GM06990 (cell line): ENCODE results near the gene DIAPH3.

Experiments
- DNase-seq: peaks from one replicate; pipeline ENCODE4 v3.0.0-alpha.2; 2011; ENCODE audit not compliant: insufficient read length; ENCODE audit errors: extremely low read depth
- H3K27me3 ChIP-seq: replicated peaks from 2 replicates; pipeline ENCODE4 v1.6.0; 2011; ENCODE audit warnings: low read length; ENCODE audit not compliant: control insufficient read depth, insufficient read depth
- H3K36me3 ChIP-seq: 2 replicates; pipeline ENCODE4 v1.5.1; 2011; ENCODE audit warnings: low read length; ENCODE audit not compliant: control insufficient read depth, insufficient read depth
- H3K4me3 ChIP-seq: replicated peaks from 2 replicates; pipeline ENCODE4 v1.5.1; 2011; ENCODE audit warnings: low read depth, mild to moderate bottlenecking, control low read depth, low read length
- CTCF ChIP-seq: IDR thresholded peaks from 2 replicates; pipeline ENCODE4 v1.5.1; 2011; ENCODE audit warnings: low read length, control low read depth, mild to moderate bottlenecking, inconsistent platforms; ENCODE audit not compliant: insufficient read depth, poor library complexity, severe bottlenecking

Gene DIAPH3

GRCh38 chr13:59710416-59710815, 453.3 kb downstream of the DIAPH3 start:
- TF ChIP-seq CTCF = no peak
- Histone ChIP-seq H3K36me3 (no peaks in the 10 kb centered on the region), H3K4me3 (no peak overlapping the region), H3K27me3 (no peaks in the 10 kb centered on the region)
- no peak for DNase-seq

GRCh38 chr13:59706101-59706976, 457.4 kb downstream of the DIAPH3 start:
- no peak for TF ChIP-seq CTCF
- Histone ChIP-seq H3K4me3 (no peak overlapping the region), H3K36me3 (no peaks in the 10 kb centered on the region)

GRCh38 chr13:59702269-59702668, 461.5 kb downstream of the DIAPH3 start:
- Histone ChIP-seq H3K27me3 (no peaks in the 10 kb centered on the region), H3K36me3 (no peaks in the 10 kb centered on the region), H3K4me3 (no peak overlapping the region)
- TF ChIP-seq CTCF = no peak
- no peak for DNase-seq

More at GRCh38 chr13:59706101-59706976, 457.4 kb downstream of the DIAPH3 start:
- H3K27me3 ChIP-seq = no peaks in the 10 kb centered on the region
- no peak for DNase-seq

GRCh38 chr13:59701261-59701660, 462.5 kb downstream of the DIAPH3 start:
- no peak for DNase-seq
- Histone ChIP-seq H3K4me3 (no peak overlapping the region), H3K27me3 (no peaks in the 10 kb centered on the region), H3K36me3 (no peaks in the 10 kb centered on the region)
- no peak for TF ChIP-seq CTCF

GRCh38 chr13:59700281-59700680, 463.4 kb downstream of the DIAPH3 start:
- no peak for TF ChIP-seq CTCF
- DNase-seq = no peak
- Histone ChIP-seq H3K27me3 (no peaks in the 10 kb centered on the region), H3K4me3 (no peak overlapping the region), H3K36me3 (no peaks in the 10 kb centered on the region)
